HL-60 (cell line): ENCODE results near the gene GRK5.

Experiments used
- DNase-seq, 2 experiments: peaks; one replicate each; pipeline ENCODE4 v3.0.0-alpha.2; 2010 to 2020; ENCODE audit warnings: low read depth in 1 of 2, low spot score in 1 of 2
- H3K27ac ChIP-seq: fragments of 250-450 bp; sonication (Bioruptor Pico); replicated peaks from 2 replicates; pipeline ENCODE4 v1.5.1; 2020; ENCODE audit warnings: mild to moderate bottlenecking, moderate library complexity
- H3K27me3 ChIP-seq: fragments of 250-450 bp; sonication (Bioruptor Pico); 2 replicates; pipeline ENCODE4 v1.5.1; 2021; ENCODE audit warnings: mild to moderate bottlenecking, moderate library complexity; ENCODE audit not compliant: insufficient read depth, poor library complexity, severe bottlenecking
- H3K4me3 ChIP-seq: replicated peaks from 2 replicates; pipeline ENCODE4 v1.5.1; 2011; ENCODE audit warnings: mild to moderate bottlenecking, control low read depth, low read length; ENCODE audit not compliant: insufficient read depth
- GABPA ChIP-seq: IDR thresholded peaks from 2 replicates; pipeline ENCODE4 v1.6.1; 2012; ENCODE audit warnings: low read depth
- POLR2AphosphoS5 ChIP-seq: IDR thresholded peaks from 2 replicates; pipeline ENCODE4 v1.6.1; 2012; ENCODE audit warnings: low read depth
- SPI1 ChIP-seq: IDR thresholded peaks from 2 replicates; pipeline ENCODE4 v1.6.1; 2012; ENCODE audit warnings: low read depth, mild to moderate bottlenecking, borderline replicate concordance
- TF ChIP-seq, protein P1 (sequence below): IDR thresholded peaks from 2 replicates; pipeline ENCODE4 v1.6.1; 2012; ENCODE audit warnings: low read depth; ENCODE audit not compliant: insufficient replicate concordance
- TF ChIP-seq, protein P2 (sequence below): IDR thresholded peaks from one replicate; pipeline ENCODE4 v1.5.1; 2011; ENCODE audit warnings: low read length, control low read depth, inconsistent platforms; ENCODE audit not compliant: insufficient read depth

GRK5 gene

DNA sequence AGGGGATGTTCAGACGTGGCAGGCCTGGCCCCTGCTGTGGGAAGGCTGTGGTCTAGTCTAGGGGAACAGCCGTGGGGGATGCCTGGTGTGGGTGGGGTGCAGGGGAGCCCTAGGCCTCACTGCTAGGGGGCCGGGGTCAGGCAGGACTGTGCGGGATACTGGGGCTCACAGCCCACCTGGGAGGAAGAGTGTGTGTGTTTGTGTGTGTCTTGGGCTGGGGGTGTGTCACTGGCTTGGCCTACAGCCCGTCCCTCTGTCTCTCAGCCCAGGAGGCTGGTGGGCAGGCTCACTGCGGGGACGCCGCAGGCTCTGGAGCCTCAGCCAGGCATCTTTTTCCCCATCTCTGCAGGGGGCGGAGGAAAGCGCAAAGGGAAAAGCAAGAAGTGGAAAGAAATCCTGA is 118.8 kb downstream of the GRK5 start:
- TF ChIP-seq, protein P1, sequence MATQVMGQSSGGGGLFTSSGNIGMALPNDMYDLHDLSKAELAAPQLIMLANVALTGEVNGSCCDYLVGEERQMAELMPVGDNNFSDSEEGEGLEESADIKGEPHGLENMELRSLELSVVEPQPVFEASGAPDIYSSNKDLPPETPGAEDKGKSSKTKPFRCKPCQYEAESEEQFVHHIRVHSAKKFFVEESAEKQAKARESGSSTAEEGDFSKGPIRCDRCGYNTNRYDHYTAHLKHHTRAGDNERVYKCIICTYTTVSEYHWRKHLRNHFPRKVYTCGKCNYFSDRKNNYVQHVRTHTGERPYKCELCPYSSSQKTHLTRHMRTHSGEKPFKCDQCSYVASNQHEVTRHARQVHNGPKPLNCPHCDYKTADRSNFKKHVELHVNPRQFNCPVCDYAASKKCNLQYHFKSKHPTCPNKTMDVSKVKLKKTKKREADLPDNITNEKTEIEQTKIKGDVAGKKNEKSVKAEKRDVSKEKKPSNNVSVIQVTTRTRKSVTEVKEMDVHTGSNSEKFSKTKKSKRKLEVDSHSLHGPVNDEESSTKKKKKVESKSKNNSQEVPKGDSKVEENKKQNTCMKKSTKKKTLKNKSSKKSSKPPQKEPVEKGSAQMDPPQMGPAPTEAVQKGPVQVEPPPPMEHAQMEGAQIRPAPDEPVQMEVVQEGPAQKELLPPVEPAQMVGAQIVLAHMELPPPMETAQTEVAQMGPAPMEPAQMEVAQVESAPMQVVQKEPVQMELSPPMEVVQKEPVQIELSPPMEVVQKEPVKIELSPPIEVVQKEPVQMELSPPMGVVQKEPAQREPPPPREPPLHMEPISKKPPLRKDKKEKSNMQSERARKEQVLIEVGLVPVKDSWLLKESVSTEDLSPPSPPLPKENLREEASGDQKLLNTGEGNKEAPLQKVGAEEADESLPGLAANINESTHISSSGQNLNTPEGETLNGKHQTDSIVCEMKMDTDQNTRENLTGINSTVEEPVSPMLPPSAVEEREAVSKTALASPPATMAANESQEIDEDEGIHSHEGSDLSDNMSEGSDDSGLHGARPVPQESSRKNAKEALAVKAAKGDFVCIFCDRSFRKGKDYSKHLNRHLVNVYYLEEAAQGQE = no peak
- TF ChIP-seq GABPA (no peak), SPI1 (no peak), POLR2AphosphoS5 (no peak)
- TF ChIP-seq, protein P2, sequence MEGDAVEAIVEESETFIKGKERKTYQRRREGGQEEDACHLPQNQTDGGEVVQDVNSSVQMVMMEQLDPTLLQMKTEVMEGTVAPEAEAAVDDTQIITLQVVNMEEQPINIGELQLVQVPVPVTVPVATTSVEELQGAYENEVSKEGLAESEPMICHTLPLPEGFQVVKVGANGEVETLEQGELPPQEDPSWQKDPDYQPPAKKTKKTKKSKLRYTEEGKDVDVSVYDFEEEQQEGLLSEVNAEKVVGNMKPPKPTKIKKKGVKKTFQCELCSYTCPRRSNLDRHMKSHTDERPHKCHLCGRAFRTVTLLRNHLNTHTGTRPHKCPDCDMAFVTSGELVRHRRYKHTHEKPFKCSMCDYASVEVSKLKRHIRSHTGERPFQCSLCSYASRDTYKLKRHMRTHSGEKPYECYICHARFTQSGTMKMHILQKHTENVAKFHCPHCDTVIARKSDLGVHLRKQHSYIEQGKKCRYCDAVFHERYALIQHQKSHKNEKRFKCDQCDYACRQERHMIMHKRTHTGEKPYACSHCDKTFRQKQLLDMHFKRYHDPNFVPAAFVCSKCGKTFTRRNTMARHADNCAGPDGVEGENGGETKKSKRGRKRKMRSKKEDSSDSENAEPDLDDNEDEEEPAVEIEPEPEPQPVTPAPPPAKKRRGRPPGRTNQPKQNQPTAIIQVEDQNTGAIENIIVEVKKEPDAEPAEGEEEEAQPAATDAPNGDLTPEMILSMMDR = no peak
- H3K27ac ChIP-seq = no peak overlapping the region
- H3K4me3 ChIP-seq = no peak overlapping the region
- no peaks in the 10 kb centered on the region for H3K27me3 ChIP-seq
- DNase-seq = no peak

DNA sequence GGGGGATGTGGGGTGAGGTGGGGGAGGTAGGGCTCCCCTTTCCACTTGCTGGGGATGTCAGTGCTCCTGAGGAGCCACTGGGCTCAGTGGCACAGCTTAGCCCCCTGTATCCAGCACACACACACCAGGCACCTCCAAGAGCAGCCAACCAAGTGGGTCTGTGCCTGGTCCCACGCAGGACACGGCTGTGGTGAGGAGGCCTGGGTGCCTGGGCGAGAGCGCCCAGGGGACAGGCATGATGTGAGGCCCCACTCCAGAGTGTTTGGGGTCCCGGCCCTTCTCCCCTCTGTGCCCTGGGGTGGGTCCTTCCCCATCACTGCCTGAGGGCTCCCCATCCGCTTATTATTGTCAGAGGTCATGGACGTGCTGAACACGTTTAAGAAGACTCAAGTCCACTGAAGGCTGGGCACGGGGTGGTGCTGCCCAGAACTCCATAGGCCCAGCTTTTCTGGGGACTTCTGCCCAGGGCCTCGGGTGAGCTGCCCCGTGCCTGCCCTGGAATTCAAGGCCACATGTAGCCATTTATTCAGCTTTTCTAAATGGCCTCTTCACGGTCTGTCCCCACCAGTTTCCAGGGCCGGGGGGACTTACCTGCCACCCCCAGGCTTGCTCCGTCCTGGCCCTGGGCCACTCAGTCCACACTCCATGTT is 119.8 kb downstream of the GRK5 start:
- no peak for DNase-seq
- Histone ChIP-seq H3K4me3 (no peak overlapping the region), H3K27ac (no peak overlapping the region), H3K27me3 (no peaks in the 10 kb centered on the region)
- TF ChIP-seq, protein P1 = no peak
- TF ChIP-seq SPI1 (no peak), POLR2AphosphoS5 (no peak), GABPA (no peak)
- TF ChIP-seq, protein P2 = no peak

DNA sequence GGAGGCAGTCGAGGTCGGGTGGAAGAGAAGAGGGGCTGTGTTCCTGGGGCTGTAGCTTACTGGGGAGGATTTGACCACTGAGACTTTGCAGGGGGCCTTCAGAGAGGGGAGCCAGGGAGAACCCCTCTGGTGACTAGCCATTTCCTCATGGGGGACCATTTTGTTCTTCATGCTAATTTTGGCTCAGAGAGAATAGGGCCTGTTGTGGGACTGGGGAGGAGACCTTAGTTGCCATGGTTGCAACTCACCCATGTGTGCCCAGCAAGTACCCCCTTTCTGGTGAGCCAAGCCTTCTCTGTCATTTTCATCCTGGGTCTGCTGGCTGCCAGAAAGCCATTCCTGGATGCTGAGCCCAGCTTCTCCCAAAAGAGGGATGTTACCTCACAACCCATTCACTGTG is 120.9 kb downstream of the GRK5 start:
- no peak for DNase-seq
- Histone ChIP-seq H3K27me3 (no peaks in the 10 kb centered on the region), H3K27ac (no peak overlapping the region), H3K4me3 (no peak overlapping the region)
- TF ChIP-seq GABPA = no peak
- no peak for TF ChIP-seq SPI1
- no peak for TF ChIP-seq POLR2AphosphoS5
- TF ChIP-seq, protein P1 = no peak
- TF ChIP-seq, protein P2 = no peak
